ENCODE data around the gene VSIG10L.

DNA sequence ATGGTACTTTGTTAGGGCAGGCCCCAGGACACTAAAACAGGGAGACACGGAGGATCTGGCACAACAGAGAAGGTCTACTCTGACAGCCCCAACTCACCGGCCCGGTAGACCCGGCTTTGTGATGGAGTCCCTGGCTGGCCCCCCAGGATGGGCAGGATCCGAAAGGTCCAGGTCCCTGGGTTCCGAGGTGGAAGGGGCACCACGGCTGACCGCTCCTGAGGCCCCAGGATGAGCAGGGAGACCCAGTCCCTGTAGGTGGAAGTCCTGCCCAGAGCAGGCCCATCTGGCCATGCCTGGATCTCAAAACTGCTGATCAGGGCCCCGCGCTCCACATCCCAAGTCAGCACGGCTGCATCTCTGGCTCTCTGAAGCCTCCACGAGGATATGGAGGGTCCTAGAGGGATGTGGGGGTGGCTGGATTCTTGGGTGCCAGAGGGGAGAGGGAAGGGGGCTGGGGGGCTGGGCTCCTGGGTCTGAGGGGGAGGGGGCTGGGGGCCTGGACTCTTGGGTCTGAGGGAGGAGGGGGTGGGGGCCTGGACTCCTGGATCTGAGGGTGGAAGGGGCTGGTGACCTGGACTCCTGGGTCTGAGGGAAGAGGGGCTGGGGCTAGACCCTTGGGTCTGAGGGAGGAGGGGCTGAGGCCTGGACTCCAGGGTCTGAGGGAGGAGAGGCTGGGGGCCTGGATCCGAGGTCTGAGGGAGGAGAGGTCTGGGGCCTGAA lies 4.6 kb downstream of the VSIG10L start:
- TF ChIP-seq, protein P1, sequence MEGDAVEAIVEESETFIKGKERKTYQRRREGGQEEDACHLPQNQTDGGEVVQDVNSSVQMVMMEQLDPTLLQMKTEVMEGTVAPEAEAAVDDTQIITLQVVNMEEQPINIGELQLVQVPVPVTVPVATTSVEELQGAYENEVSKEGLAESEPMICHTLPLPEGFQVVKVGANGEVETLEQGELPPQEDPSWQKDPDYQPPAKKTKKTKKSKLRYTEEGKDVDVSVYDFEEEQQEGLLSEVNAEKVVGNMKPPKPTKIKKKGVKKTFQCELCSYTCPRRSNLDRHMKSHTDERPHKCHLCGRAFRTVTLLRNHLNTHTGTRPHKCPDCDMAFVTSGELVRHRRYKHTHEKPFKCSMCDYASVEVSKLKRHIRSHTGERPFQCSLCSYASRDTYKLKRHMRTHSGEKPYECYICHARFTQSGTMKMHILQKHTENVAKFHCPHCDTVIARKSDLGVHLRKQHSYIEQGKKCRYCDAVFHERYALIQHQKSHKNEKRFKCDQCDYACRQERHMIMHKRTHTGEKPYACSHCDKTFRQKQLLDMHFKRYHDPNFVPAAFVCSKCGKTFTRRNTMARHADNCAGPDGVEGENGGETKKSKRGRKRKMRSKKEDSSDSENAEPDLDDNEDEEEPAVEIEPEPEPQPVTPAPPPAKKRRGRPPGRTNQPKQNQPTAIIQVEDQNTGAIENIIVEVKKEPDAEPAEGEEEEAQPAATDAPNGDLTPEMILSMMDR (IDR thresholded peaks at IDR 0.05; ENCODE audit: insufficient read depth, low read depth, low read length): no peak
- no peak for TF ChIP-seq EZH2 (IDR thresholded peaks at IDR 0.05; ENCODE audit: insufficient read depth, low read length)

All from astrocyte (in vitro differentiated cells and primary cell).